Activated CD8-positive, alpha-beta memory T cell treated with anti-CD3 and anti-CD28 coated beads for 36 hours (primary cell): ENCODE results near the gene SRC. TPM values are rescaled to one million over a fixed set of nuclear protein-coding genes. Genes with fewer than 3 reads are reported as not detected.

Source experiments
- CTCF ChIA-PET: fragments of 350-600 bp; sonication (Branson Sonifier 250); formaldehyde crosslinking; loops from one replicate; lab custom pipeline; 2021; ENCODE audit warnings: antibody characterized with exemption; lab: Charles Lee
- POLR2A ChIA-PET: fragments of 350-600 bp; sonication (Branson Sonifier 250); formaldehyde crosslinking; loops from one replicate; lab custom pipeline; 2021; ENCODE audit warnings: antibody characterized with exemption; lab: Charles Lee
- total RNA-seq, 2 experiments: library from RNA; stranded (reverse); gene quantifications; one replicate each; pipeline ENCODE4 v1.2.3, GENCODE V29; 2021

The SRC gene
- total RNA-seq, 2 experiments from 2014 or later: 2.3 to 3.2 TPM

GRCh38 chr20:37424062-37424851, 78.3 kb downstream of the SRC start:
- CTCF ChIA-PET: no interaction called here
- POLR2A ChIA-PET: no interaction called here

- CTCF ChIA-PET: no interaction called here
Observed at GRCh38 chr20:37425103-37425625, 79.2 kb downstream of the SRC start.

GRCh38 chr20:37426106-37426505, 80.2 kb downstream of the SRC start:
- CTCF ChIA-PET: no interaction called here

More at GRCh38 chr20:37425103-37425625, 79.2 kb downstream of the SRC start:
- POLR2A ChIA-PET: no interaction called here

GRCh38 chr20:37426978-37427377, 81.0 kb downstream of the SRC start:
- CTCF ChIA-PET: no interaction called here
- POLR2A ChIA-PET: no interaction called here

More at GRCh38 chr20:37426106-37426505, 80.2 kb downstream of the SRC start:
- POLR2A ChIA-PET: no interaction called here

- POLR2A ChIA-PET: no interaction called here
- CTCF ChIA-PET: no interaction called here
Observed at GRCh38 chr20:37430044-37430443, 84.1 kb downstream of the SRC start.

GRCh38 chr20:37430778-37431460, 85.0 kb downstream of the SRC start:
- POLR2A ChIA-PET: no interaction called here
- CTCF ChIA-PET: interaction anchor here (1.1 kb wide), 1 partner anchor 80 kb away, joined by 3 read pairs; no protein-coding TSS in a partner anchor

GRCh38 chr20:37431786-37432185, 85.8 kb downstream of the SRC start:
- POLR2A ChIA-PET: no interaction called here
- CTCF ChIA-PET: interaction anchor here (1.1 kb wide), 1 partner anchor 79 kb away, joined by 3 read pairs; no protein-coding TSS in a partner anchor

- POLR2A ChIA-PET: no interaction called here
- CTCF ChIA-PET: no interaction called here
Observed at GRCh38 chr20:37432606-37433005, 86.7 kb downstream of the SRC start.

- ChIA-PET POLR2A (no interaction called here), CTCF (no interaction called here)
Observed at GRCh38 chr20:37435607-37436006, 89.7 kb downstream of the SRC start.

GRCh38 chr20:37436527-37437186, 90.7 kb downstream of the SRC start:
- ChIA-PET CTCF (no interaction called here), POLR2A (no interaction called here)

- POLR2A ChIA-PET: no interaction called here
Observed at GRCh38 chr20:37437676-37438075, 91.7 kb downstream of the SRC start.

GRCh38 chr20:37438464-37439222, 92.7 kb downstream of the SRC start:
- CTCF ChIA-PET: no interaction called here
- POLR2A ChIA-PET: no interaction called here

More at GRCh38 chr20:37437676-37438075, 91.7 kb downstream of the SRC start:
- CTCF ChIA-PET: no interaction called here

GRCh38 chr20:37439223-37439933, 93.4 kb downstream of the SRC start:
- ChIA-PET POLR2A (no interaction called here), CTCF (no interaction called here)

GRCh38 chr20:37441023-37441422, 95.1 kb downstream of the SRC start:
- CTCF ChIA-PET: no interaction called here

GRCh38 chr20:37442547-37442946, 96.6 kb downstream of the SRC start:
- CTCF ChIA-PET: no interaction called here
- POLR2A ChIA-PET: no interaction called here

More at GRCh38 chr20:37441023-37441422, 95.1 kb downstream of the SRC start:
- POLR2A ChIA-PET: interaction anchor here (0.6 kb wide), 1 partner anchor 911 kb away, joined by 3 read pairs; no protein-coding TSS in a partner anchor

- POLR2A ChIA-PET: no interaction called here
- CTCF ChIA-PET: no interaction called here
Observed at GRCh38 chr20:37442986-37443385, 97.0 kb downstream of the SRC start.

GRCh38 chr20:37443596-37443995, 97.7 kb downstream of the SRC start:
- ChIA-PET CTCF (no interaction called here), POLR2A (no interaction called here)

GRCh38 chr20:37445041-37445440, 99.1 kb downstream of the SRC start:
- ChIA-PET CTCF (no interaction called here), POLR2A (no interaction called here)
